ENCODE results near the gene ZC3H8.
"Not testable (repeated sequence)": the region's sequence is repeated elsewhere in the genome, so short reads cannot be mapped to it uniquely, and the experiment has no call there.

ZC3H8 gene

GRCh38 chr2:112259509-112260294 lies 4.9 kb upstream of the ZC3H8 start:
- peak; percentile 87 for DNase-seq

GRCh38 chr2:112257575-112257974 lies 2.7 kb upstream of the ZC3H8 start:
- DNase-seq, result no peak

GRCh38 chr2:112256654-112257053 lies 1.8 kb upstream of the ZC3H8 start:
- DNase-seq, result no peak

- no peak for DNase-seq
Observed at GRCh38 chr2:112255875-112256274, 1.0 kb upstream of the ZC3H8 start.

GRCh38 chr2:112253261-112253815 lies 1.5 kb downstream of the ZC3H8 start:
- DNase-seq, result no peak

GRCh38 chr2:112251271-112251670 lies 3.6 kb downstream of the ZC3H8 start:
- DNase-seq, result no peak

- DNase-seq, result no peak
Observed at GRCh38 chr2:112244854-112245253, 10.0 kb downstream of the ZC3H8 start.

- no peak for DNase-seq
Observed at GRCh38 chr2:112243233-112243632, 11.6 kb downstream of the ZC3H8 start.

- no peak for DNase-seq
Observed at GRCh38 chr2:112242384-112242783, 12.5 kb downstream of the ZC3H8 start.

GRCh38 chr2:112239862-112240261 lies 15.0 kb downstream of the ZC3H8 start:
- no peak for DNase-seq

GRCh38 chr2:112230371-112230770 lies 24.5 kb downstream of the ZC3H8 start:
- DNase-seq, result no peak

- no peak for DNase-seq
Observed at GRCh38 chr2:112229348-112229747, 25.5 kb downstream of the ZC3H8 start.

- DNase-seq, result no peak
Observed at GRCh38 chr2:112220831-112221230, 34.0 kb downstream of the ZC3H8 start.

- no peak for DNase-seq
Observed at GRCh38 chr2:112220186-112220585, 34.7 kb downstream of the ZC3H8 start.

GRCh38 chr2:112217854-112218253 lies 37.0 kb downstream of the ZC3H8 start:
- no peak for DNase-seq

GRCh38 chr2:112216167-112216566 lies 38.7 kb downstream of the ZC3H8 start:
- DNase-seq, result no peak

- DNase-seq, result not testable (repeated sequence)
Observed at GRCh38 chr2:112207905-112208304, 46.9 kb downstream of the ZC3H8 start.

- no peak for DNase-seq
Observed at GRCh38 chr2:112204411-112204810, 50.4 kb downstream of the ZC3H8 start.

- DNase-seq, result no peak
Observed at GRCh38 chr2:112201696-112202430, 53.0 kb downstream of the ZC3H8 start.

GRCh38 chr2:112199188-112199587 lies 55.7 kb downstream of the ZC3H8 start:
- no peak for DNase-seq

GRCh38 chr2:112198780-112199179 lies 56.1 kb downstream of the ZC3H8 start:
- no peak for DNase-seq

GRCh38 chr2:112197868-112198267 lies 57.0 kb downstream of the ZC3H8 start:
- DNase-seq, result no peak

GRCh38 chr2:112195950-112196349 lies 58.9 kb downstream of the ZC3H8 start:
- DNase-seq, result no peak

GRCh38 chr2:112195167-112195766 lies 59.6 kb downstream of the ZC3H8 start:
- no peak for DNase-seq

All from activated CD8-positive, alpha-beta memory T cell treated with anti-CD3 and anti-CD28 coated beads, Interleukin-2, amount 50 U/mL, for 4 hours (primary cell).